Left renal cortex interstitium (tissue), 4 donors: ENCODE measurements around the gene OR6C75. TPM values are rescaled to one million over a fixed set of nuclear protein-coding genes. Genes with fewer than 3 reads are reported as not detected.

Experiments
- polyA plus RNA-seq, 4 donors: library from polyadenylated mRNA; unstranded; fragments of 120-200 nt; gene quantifications; one replicate each; pipeline ENCODE4 v1.2.1, GENCODE V29; 2013; ENCODE audit not compliant: insufficient read length in 4 of 4

Gene OR6C75
- polyA plus RNA-seq, 4 donors: 0.09 TPM; not detected in 3

Other genes starting within 250 kb of the OR6C75 start
- not detected for gene OR9K2, start 236.6 kb upstream of the OR6C75 start, polyA plus RNA-seq
- not detected for gene OR10A7, start 141.9 kb upstream of the OR6C75 start, polyA plus RNA-seq
- not detected for gene OR6C74, start 118.4 kb upstream of the OR6C75 start, polyA plus RNA-seq
- gene OR6C6, start 66.4 kb upstream of the OR6C75 start, polyA plus RNA-seq: under 1 TPM in 1 of 4 donors, not detected in 3; 0.13 TPM
- not detected for gene OR6C1, start 48.6 kb upstream of the OR6C75 start, polyA plus RNA-seq
- gene OR6C3, start 32.2 kb upstream of the OR6C75 start, polyA plus RNA-seq: not detected
- not detected for gene OR6C65, start 37.6 kb downstream of the OR6C75 start, polyA plus RNA-seq
- gene OR6C76, start 63.3 kb downstream of the OR6C75 start, polyA plus RNA-seq: not detected
- not detected for gene OR6C2, start 81.1 kb downstream of the OR6C75 start, polyA plus RNA-seq
- not detected for gene OR6C70, start 107.2 kb downstream of the OR6C75 start, polyA plus RNA-seq
- gene OR6C68, start 129.4 kb downstream of the OR6C75 start, polyA plus RNA-seq: not detected
- gene OR6C4, start 186.6 kb downstream of the OR6C75 start, polyA plus RNA-seq: under 1 TPM in 1 of 4 donors, not detected in 3; 0.03 TPM
- gene OR2AP1, start 209.5 kb downstream of the OR6C75 start, polyA plus RNA-seq: not detected